Stimulated activated effector memory CD8-positive, alpha-beta T cell treated with anti-CD3 and anti-CD28 coated beads, Interleukin-12 subunit alpha, Interleukin-12 subunit beta, amount 100 ng/mL, for 72 hours (primary cell): ENCODE data around the gene AIFM3.
"Not testable (repeated sequence)": the region's sequence is repeated elsewhere in the genome, so short reads cannot be mapped to it uniquely, and the experiment has no call there.

Source experiments
- ATAC-seq: fragments of 150-1000 bp; cut with Tn5 transposase; 2 replicates; pipeline ENCODE4 v1.10.0; 2021
- DNase-seq, 2 donors: peaks; one replicate each; pipeline ENCODE4 v3.0.0; 2021 to 2022; ENCODE audit warnings: low spot score in 2 of 2
- H3K27ac Mint-ChIP-seq: one replicate; pipeline ENCODE4 v1.8.0; 2022; ENCODE audit warnings: mild to moderate bottlenecking, mixed read lengths
- H3K36me3 Mint-ChIP-seq: one replicate; pipeline ENCODE4 v1.8.0; 2022; ENCODE audit warnings: mild to moderate bottlenecking, mixed read lengths
- H3K4me1 Mint-ChIP-seq: one replicate; pipeline ENCODE4 v1.8.0; 2022; ENCODE audit warnings: mixed read lengths
- H3K4me3 Mint-ChIP-seq: one replicate; pipeline ENCODE4 v1.8.0; 2022; ENCODE audit warnings: mild to moderate bottlenecking, mixed read lengths
- H3K9me3 Mint-ChIP-seq: one replicate; pipeline ENCODE4 v1.8.0; 2022; ENCODE audit warnings: mixed read lengths

AIFM3 gene

GRCh38 chr22:20996598-20997535 is 29.8 kb downstream of the AIFM3 start:
- no peak for ATAC-seq
- peaks cover 25% of the 10 kb centered on the region for H3K4me1 Mint-ChIP-seq
- no peak overlapping the region for H3K4me3 Mint-ChIP-seq
- no peak for DNase-seq
- H3K27ac Mint-ChIP-seq, result peak overlapping the region; percentile 68
- H3K36me3 Mint-ChIP-seq, result peaks cover 60% of the 10 kb centered on the region
- no peaks in the 10 kb centered on the region for H3K9me3 Mint-ChIP-seq

GRCh38 chr22:20997536-20998257 is 30.6 kb downstream of the AIFM3 start:
- ATAC-seq (no peak), DNase-seq (no peak)
- H3K4me1 Mint-ChIP-seq, result peaks cover 30% of the 10 kb centered on the region
- H3K36me3 Mint-ChIP-seq, result peaks cover 60% of the 10 kb centered on the region
- peak overlapping the region; percentile 87 for H3K27ac Mint-ChIP-seq
- H3K9me3 Mint-ChIP-seq, result no peaks in the 10 kb centered on the region
- H3K4me3 Mint-ChIP-seq, result no peak overlapping the region

DNA sequence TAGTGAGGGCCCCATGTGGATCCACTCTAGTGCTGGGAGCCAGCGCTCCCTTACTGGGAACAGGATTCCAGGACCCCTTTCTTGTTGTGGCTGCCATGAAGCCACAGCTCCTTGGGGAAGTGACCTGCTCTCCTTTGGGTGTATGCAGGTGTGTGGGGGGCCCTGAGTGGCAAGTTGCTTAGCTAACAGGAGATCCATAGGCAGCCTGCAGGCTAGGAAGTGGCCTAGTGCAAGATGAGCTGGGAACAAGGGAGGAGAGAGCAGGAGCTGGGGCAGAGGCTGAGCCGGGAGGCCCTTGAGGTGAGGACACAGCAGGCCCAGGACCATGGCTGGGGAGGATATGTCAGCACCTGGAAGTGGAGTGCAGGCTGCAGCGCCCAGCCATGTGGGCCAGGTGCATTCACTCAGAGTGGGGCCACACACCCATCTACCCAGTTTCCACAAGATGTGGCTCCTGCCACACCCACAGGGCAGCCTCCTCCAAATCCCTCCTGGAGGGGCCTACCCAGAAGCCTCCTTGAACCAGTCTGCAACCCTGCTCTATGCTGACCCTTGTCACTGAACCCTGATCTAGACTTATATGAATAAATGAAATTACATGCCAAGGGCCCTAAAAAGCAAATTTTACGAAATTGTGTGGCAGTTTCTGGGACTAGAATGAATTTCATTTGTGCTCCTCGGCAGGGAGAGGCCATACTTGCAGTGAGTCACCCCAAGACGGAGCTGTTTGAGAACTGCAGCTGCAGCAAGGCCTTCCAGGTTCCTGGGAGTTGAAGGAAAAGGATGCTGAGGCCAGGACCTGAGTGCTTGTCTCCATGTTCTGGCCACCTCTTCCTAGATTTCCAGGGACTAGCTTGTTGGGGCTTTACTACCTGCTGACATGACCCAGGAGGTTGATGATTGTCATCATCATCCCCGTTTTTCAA is 31.6 kb downstream of the AIFM3 start:
- no peak overlapping the region for H3K4me3 Mint-ChIP-seq
- no peaks in the 10 kb centered on the region for H3K9me3 Mint-ChIP-seq
- DNase-seq (no peak), ATAC-seq (no peak)
- peak overlapping the region; percentile 87 for H3K27ac Mint-ChIP-seq
- peaks cover 39% of the 10 kb centered on the region for H3K4me1 Mint-ChIP-seq
- peaks cover 59% of the 10 kb centered on the region for H3K36me3 Mint-ChIP-seq

GRCh38 chr22:20999350-21000206 is 32.5 kb downstream of the AIFM3 start:
- H3K36me3 Mint-ChIP-seq, result peaks cover 57% of the 10 kb centered on the region
- DNase-seq (no peak), ATAC-seq (no peak)
- peaks cover 39% of the 10 kb centered on the region for H3K4me1 Mint-ChIP-seq
- H3K9me3 Mint-ChIP-seq, result no peaks in the 10 kb centered on the region
- H3K27ac Mint-ChIP-seq, result peak overlapping the region; percentile 99
- peak overlapping the region; percentile 94 for H3K4me3 Mint-ChIP-seq

DNA sequence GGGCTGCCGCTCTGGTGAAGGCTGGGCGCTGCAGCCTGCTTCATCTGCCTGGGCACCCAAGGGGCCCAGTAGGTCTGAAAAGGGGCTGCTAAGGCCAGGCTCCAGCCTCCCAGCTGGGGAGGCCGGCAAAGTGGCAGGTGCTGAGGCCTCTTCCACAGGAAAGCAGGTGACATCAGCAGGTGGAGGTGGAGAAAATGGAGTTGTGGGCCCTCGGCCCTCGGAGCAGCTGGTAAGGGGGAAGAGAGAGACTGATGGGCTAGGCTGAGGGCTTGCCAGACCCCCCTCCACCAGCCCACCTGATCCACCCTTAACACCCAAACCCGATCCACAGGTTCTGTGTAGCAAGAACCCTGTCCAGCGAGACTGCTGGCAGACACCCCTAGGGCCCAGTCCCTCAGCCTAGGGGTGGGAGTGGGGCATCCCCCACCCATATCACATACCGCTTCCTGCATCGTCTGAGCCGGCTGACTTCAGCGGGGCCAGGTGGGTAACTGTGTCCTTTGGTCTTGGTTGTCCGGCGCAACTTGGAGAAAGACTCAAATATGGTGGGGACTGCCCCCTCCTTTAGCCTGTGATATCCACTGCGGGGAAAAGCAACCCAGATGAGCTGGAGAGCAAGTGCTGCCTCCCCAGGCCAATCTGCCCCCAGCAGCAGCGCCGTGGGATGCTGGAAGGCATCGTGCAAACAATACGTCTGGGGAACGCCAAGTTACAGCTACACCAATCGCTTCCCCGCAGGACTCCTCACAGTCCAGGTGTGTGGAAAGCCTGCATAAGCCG is 33.3 kb downstream of the AIFM3 start:
- H3K36me3 Mint-ChIP-seq, result peaks cover 48% of the 10 kb centered on the region
- ATAC-seq, result no peak
- no peaks in the 10 kb centered on the region for H3K9me3 Mint-ChIP-seq
- H3K4me3 Mint-ChIP-seq, result peak overlapping the region; percentile 94
- peaks cover 39% of the 10 kb centered on the region for H3K4me1 Mint-ChIP-seq
- no peak for DNase-seq
- peak overlapping the region; percentile 99 for H3K27ac Mint-ChIP-seq

DNA sequence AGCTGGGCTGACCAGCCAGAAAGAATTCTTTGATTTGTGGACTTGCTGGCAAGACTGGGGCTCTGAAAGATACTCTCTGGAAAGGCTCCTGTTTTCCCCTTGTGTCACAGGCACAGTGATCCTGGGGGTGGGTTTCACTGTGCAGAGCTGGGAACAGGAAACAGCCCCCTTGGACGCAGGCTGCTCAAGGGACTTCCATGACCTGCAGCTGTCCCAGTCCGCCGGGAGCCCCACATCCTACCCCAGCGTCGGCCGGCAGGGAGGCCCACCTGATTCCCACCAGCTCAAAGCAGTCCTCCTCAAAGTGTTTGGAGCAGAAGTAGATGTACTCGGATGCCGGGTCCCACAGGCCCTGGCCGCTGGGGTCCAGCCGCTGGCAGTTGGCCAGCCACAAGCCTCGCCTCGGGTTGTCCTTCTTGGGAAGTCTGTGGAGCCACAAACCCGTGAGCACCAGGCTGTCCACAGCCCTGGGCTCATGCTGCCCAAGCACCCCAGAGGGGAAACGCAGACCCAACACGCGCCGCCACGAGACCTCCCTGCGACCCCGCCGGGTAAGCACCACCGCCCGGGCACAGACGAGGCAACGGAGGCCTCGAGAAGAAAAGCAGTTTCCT is 34.0 kb downstream of the AIFM3 start:
- no peak for ATAC-seq
- Mint-ChIP-seq H3K9me3 (no peaks in the 10 kb centered on the region), H3K4me1 (peaks cover 39% of the 10 kb centered on the region), H3K27ac (peak overlapping the region; percentile 99), H3K36me3 (peaks cover 47% of the 10 kb centered on the region), H3K4me3 (peak overlapping the region; percentile 94)
- no peak for DNase-seq

- ATAC-seq (peak; percentile 96), DNase-seq (peak; percentile 94 to 99)
- no peaks in the 10 kb centered on the region for H3K9me3 Mint-ChIP-seq
- peak within 1 kb of the TSS; percentile 99 for H3K27ac Mint-ChIP-seq
- peaks cover 39% of the 10 kb centered on the region for H3K4me1 Mint-ChIP-seq
- H3K36me3 Mint-ChIP-seq, result peaks cover 47% of the 10 kb centered on the region
- peak within 1 kb of the TSS; percentile 94 for H3K4me3 Mint-ChIP-seq
Observed at GRCh38 chr22:21001601-21002325, 34.7 kb downstream of the AIFM3 start, which contains the start of gene THAP7. THAP7 (minus strand) TSS chr22:21002118; CDS start chr22:21001911, 207 bp downstream.

GRCh38 chr22:21003782-21004181 is 36.7 kb downstream of the AIFM3 start:
- peak overlapping the region; percentile 94 for H3K4me3 Mint-ChIP-seq
- peaks cover 37% of the 10 kb centered on the region for H3K36me3 Mint-ChIP-seq
- ATAC-seq (no peak), DNase-seq (no peak)
- no peaks in the 10 kb centered on the region for H3K9me3 Mint-ChIP-seq
- H3K4me1 Mint-ChIP-seq, result peaks cover 33% of the 10 kb centered on the region
- peak overlapping the region; percentile 99 for H3K27ac Mint-ChIP-seq

GRCh38 chr22:21009208-21009607 is 42.2 kb downstream of the AIFM3 start:
- not testable (repeated sequence) for H3K27ac Mint-ChIP-seq, DNase-seq, H3K9me3 Mint-ChIP-seq, H3K4me1 Mint-ChIP-seq, H3K36me3 Mint-ChIP-seq, ATAC-seq, H3K4me3 Mint-ChIP-seq

DNA sequence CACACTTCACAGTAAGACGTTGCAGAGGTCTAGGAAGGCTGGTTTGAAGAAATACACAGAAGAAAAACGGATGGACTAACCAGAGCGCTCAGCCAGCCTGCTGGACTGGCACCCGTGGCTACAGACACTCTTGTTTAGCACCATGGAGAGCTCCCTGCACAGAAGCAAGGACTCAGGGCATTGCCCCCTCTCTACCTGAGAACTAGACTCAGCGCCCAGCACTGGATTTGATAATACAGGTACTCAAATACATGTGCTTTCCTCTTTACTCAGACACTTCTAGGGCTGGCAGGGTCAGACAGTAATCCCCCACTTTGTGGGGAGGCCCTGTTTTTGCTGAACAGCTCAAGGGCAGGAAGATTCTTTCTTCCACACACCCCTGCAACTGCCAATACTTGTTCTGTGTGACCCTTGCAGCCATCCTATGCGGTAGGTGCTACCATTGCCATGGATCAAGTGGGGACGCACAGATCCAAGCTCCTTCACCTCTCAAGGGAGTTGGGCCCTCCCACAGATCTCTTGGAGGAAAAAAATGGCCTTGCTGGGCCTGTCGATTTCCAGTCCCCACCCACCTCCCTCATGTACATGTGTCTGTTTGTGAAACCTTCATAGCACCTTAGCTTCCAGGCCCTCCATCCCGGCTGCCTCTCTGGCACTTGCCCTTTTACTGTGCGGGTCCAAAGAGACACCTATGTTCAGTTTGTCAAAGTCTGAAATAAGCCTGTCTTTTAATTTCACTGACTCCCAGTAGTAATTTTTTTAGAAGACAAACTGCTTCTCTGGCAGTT is 42.8 kb downstream of the AIFM3 start:
- Mint-ChIP-seq H3K4me1 (peaks cover 12% of the 10 kb centered on the region), H3K4me3 (no peak overlapping the region), H3K27ac (no peak overlapping the region), H3K36me3 (no peaks in the 10 kb centered on the region), H3K9me3 (no peaks in the 10 kb centered on the region)
- no peak for ATAC-seq
- DNase-seq, result no peak

DNA sequence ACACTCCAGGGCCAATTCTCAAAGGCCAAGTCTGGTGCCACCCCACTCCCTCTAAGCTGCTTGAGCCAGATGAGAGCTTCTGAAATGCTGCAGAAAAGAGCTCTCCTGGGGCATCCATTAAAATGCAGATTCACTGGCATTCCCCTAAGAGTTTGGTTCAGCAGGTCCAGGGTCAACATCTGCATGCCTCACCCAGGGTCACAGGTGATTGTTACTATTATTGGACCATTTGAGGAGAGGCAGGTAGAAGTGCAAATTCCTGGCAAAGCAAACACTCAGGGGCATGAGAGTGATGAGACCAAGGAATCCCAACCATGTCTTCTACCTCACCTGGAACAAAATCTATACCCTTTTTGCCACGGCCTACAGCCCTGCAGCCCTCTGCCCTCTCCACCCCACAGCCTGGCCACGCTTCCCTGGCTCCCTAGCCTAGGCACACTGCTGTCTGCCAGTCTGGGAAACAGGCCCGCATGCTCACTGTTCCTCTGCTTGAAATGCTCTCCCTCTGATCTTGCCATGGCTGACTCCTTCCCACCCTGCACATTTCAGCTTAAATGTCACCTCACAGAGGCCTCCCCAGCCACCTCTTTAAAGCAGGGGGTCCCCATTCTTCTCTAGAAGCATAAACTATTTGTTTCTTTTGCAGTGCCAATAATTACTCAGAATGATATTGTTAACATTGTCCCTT is 43.5 kb downstream of the AIFM3 start:
- Mint-ChIP-seq H3K9me3 (no peaks in the 10 kb centered on the region), H3K4me1 (peaks cover 17% of the 10 kb centered on the region), H3K36me3 (no peaks in the 10 kb centered on the region), H3K27ac (no peak overlapping the region), H3K4me3 (no peak overlapping the region)
- ATAC-seq, result no peak
- DNase-seq, result no peak
